Prostate gland (tissue), 2 donors: Measurements from ENCODE around the gene UBR7. TPM values are rescaled to one million over a fixed set of nuclear protein-coding genes. Genes with fewer than 3 reads are reported as not detected.

ENCODE experiments used
- DNase-seq: peaks from one replicate; pipeline ENCODE4 v3.0.0-alpha.2; 2019; ENCODE audit warnings: low spot score
- H3K27ac ChIP-seq, 2 donors: fragments of 200-600 bp; sonication (generic); 2 replicates each; pipeline ENCODE4 v1.5.1; 2017 to 2019
- H3K27me3 ChIP-seq: fragments of 200-600 bp; sonication (generic); replicated peaks from 2 replicates; pipeline ENCODE4 v1.5.1; 2019; ENCODE audit not compliant: insufficient read depth
- H3K36me3 ChIP-seq, 2 donors: fragments of 200-600 bp; sonication (generic); 1 replicate in 1 of 2; 2 replicates in 1 of 2; pipeline versions ENCODE4 v1.5.1 to v1.8.1; 2017 to 2019
- H3K4me1 ChIP-seq: fragments of 200-600 bp; sonication (generic); replicated peaks from 2 replicates; pipeline ENCODE4 v1.5.1; 2019
- H3K4me3 ChIP-seq, 2 donors: fragments of 200-600 bp; sonication (generic); 2 replicates each; pipeline ENCODE4 v1.5.1; 2017 to 2019
- H3K9me3 ChIP-seq: fragments of 200-600 bp; sonication (generic); 2 replicates; pipeline ENCODE4 v1.5.1; 2017
- POLR2A ChIP-seq: fragments of 450-650 bp; IDR thresholded peaks from one replicate; pipeline ENCODE4 v1.6.1; 2016; ENCODE audit warnings: antibody characterized with exemption, mild to moderate bottlenecking
- POLR2AphosphoS5 ChIP-seq: sonication (generic); formaldehyde crosslinking; IDR thresholded peaks from one replicate; pipeline ENCODE4 v1.6.1; 2017; ENCODE audit warnings: antibody characterized with exemption
- WGBS: methylation state at CpG from one replicate; pipeline ENCODE4 v1.1.5; 2018; 5-methylcytosine and 5-hydroxymethylcytosine counted together
- intact Hi-C: fragments of 100-400 bp; cut with DNase I; formaldehyde crosslinking; loops from one replicate; pipeline ENCODE4 v1.14.2; 2022
- total RNA-seq, 2 donors: library from RNA; depleted of rRNA; stranded (reverse); fragments of >200 nt; gene quantifications; one replicate each; pipeline ENCODE4 v1.1.0, GENCODE V29; 2016
- TF ChIP-seq, protein P1 (sequence below), 4 experiments: fragments of 200-600 bp in 2 of 4; fragments of 450-650 bp in 2 of 4; sonication (generic) in 2 of 4; IDR thresholded peaks; 1 replicate in 3 of 4; 2 replicates in 1 of 4; pipeline ENCODE4 v1.5.1; 2016 to 2019; ENCODE audit warnings: antibody characterized with exemption in 4 of 4, mild to moderate bottlenecking in 2 of 4, moderate library complexity in 2 of 4

Gene UBR7
- total RNA-seq, 2 donors from 2014 or later, result 22.4 to 26.2 TPM

GRCh38 chr14:93266127-93266526, 59.1 kb downstream of the UBR7 start:
- no peak overlapping the region for H3K4me3 ChIP-seq
- no peaks in the 10 kb centered on the region for H3K9me3 ChIP-seq
- H3K36me3 ChIP-seq, result no peaks in the 10 kb centered on the region
- TF ChIP-seq POLR2AphosphoS5 (no peak), POLR2A (no peak)
- TF ChIP-seq, protein P1, sequence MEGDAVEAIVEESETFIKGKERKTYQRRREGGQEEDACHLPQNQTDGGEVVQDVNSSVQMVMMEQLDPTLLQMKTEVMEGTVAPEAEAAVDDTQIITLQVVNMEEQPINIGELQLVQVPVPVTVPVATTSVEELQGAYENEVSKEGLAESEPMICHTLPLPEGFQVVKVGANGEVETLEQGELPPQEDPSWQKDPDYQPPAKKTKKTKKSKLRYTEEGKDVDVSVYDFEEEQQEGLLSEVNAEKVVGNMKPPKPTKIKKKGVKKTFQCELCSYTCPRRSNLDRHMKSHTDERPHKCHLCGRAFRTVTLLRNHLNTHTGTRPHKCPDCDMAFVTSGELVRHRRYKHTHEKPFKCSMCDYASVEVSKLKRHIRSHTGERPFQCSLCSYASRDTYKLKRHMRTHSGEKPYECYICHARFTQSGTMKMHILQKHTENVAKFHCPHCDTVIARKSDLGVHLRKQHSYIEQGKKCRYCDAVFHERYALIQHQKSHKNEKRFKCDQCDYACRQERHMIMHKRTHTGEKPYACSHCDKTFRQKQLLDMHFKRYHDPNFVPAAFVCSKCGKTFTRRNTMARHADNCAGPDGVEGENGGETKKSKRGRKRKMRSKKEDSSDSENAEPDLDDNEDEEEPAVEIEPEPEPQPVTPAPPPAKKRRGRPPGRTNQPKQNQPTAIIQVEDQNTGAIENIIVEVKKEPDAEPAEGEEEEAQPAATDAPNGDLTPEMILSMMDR (IDR thresholded peaks at IDR 0.05), result no peak
- intact Hi-C loops, result no loop called here
- 90% methylated on average over 6 of the region's 6 CpGs for WGBS
- H3K27me3 ChIP-seq, result no peaks in the 10 kb centered on the region
- peaks cover 2% of the 10 kb centered on the region for H3K4me1 ChIP-seq
- H3K27ac ChIP-seq, result no peak overlapping the region
- no peak for DNase-seq

DNA sequence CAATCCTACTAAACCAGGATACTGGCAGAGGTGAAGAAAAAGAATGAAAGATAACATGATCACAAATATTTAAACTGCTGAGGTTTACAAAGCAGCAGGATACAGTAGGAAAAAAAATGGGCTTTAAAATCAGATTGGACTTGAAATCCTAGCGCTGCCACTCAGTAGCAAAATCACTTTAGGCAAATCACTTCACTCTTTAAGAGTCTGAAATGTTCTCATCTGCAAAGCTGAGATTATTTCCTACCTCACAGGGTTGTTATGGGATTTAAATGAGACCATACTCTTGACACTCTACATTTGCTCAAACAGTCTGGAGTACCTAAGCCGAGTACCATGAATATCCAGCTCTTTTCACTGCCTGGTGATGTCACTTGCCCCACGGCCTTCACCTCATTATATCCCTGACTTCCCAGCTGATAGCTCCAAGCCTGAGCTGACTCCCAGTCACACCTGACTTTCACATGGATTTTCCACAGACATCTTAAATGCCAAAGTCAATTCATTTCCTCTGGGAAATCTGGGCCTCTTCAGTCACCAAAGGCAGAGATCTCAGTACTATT, 60.2 kb downstream of the UBR7 start:
- peaks cover 2% of the 10 kb centered on the region for H3K4me1 ChIP-seq
- 70% methylated on average over 3 of the region's 3 CpGs for WGBS
- no peaks in the 10 kb centered on the region for H3K9me3 ChIP-seq
- H3K27me3 ChIP-seq, result no peaks in the 10 kb centered on the region
- no peak overlapping the region for H3K4me3 ChIP-seq
- no peaks in the 10 kb centered on the region for H3K36me3 ChIP-seq
- no peak overlapping the region for H3K27ac ChIP-seq
- no peak for DNase-seq
- intact Hi-C loops, result no loop called here
- TF ChIP-seq POLR2A (no peak), POLR2AphosphoS5 (no peak)
- TF ChIP-seq, protein P1 (IDR thresholded peaks at IDR 0.05), result no peak

- Histone ChIP-seq H3K9me3 (no peaks in the 10 kb centered on the region), H3K27ac (no peak overlapping the region), H3K36me3 (no peaks in the 10 kb centered on the region), H3K4me1 (peaks cover 2% of the 10 kb centered on the region), H3K4me3 (no peak overlapping the region), H3K27me3 (no peaks in the 10 kb centered on the region)
- intact Hi-C loops, result no loop called here
- TF ChIP-seq POLR2AphosphoS5, result no peak
- TF ChIP-seq POLR2A, result no peak
- TF ChIP-seq, protein P1 (IDR thresholded peaks at IDR 0.05), result no peak
- WGBS, result 95% methylated on average over 1 of the region's 1 CpG
- no peak for DNase-seq
Observed at GRCh38 chr14:93268406-93268805, 61.4 kb downstream of the UBR7 start.

GRCh38 chr14:93269341-93270068, 62.4 kb downstream of the UBR7 start:
- Histone ChIP-seq H3K27ac (no peak overlapping the region), H3K27me3 (no peaks in the 10 kb centered on the region), H3K4me3 (no peak overlapping the region), H3K4me1 (peaks cover 2% of the 10 kb centered on the region), H3K9me3 (no peaks in the 10 kb centered on the region), H3K36me3 (no peaks in the 10 kb centered on the region)
- no peak for DNase-seq
- 83% methylated on average over 10 of the region's 10 CpGs for WGBS
- TF ChIP-seq, protein P1 (IDR thresholded peaks at IDR 0.05), result no peak
- TF ChIP-seq POLR2A, result no peak
- no peak for TF ChIP-seq POLR2AphosphoS5
- intact Hi-C loops, result no loop called here

DNA sequence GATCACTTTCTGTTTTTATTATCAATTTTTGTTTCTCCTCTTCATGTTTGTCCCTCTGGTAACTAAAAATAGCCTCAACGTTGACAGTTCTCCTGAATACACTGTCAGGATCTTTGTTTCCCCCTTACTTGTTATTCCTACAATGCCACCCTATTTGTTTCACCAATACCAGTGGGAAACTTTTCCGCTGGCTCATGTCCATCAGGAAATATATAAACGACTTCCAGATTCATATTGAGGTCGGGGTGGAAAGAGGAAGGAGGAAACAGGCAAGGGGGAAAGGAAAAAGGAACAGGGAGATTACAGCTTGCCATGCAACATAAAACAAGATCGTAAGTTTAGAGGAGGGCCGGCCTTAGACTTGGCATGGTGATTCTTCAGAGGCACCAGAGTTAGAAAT, 64.1 kb downstream of the UBR7 start:
- 64% methylated on average over 6 of the region's 6 CpGs for WGBS
- no peak overlapping the region for H3K4me3 ChIP-seq
- H3K4me1 ChIP-seq, result peaks cover 2% of the 10 kb centered on the region
- H3K27me3 ChIP-seq, result no peaks in the 10 kb centered on the region
- no peaks in the 10 kb centered on the region for H3K9me3 ChIP-seq
- H3K36me3 ChIP-seq, result no peaks in the 10 kb centered on the region
- TF ChIP-seq, protein P1 (IDR thresholded peaks at IDR 0.05), result no peak
- TF ChIP-seq POLR2AphosphoS5 (no peak), POLR2A (no peak)
- intact Hi-C loops, result no loop called here
- no peak overlapping the region for H3K27ac ChIP-seq
- no peak for DNase-seq
